ENCODE data around the gene CTDSP2.
"Not testable (repeated sequence)": the region's sequence is repeated elsewhere in the genome, so short reads cannot be mapped to it uniquely, and the experiment has no call there.

The CTDSP2 gene

GRCh38 chr12:57777367-57777766, 69.2 kb downstream of the CTDSP2 start:
- DNase-seq, result no peak

GRCh38 chr12:57776247-57776587, 70.3 kb downstream of the CTDSP2 start:
- no peak for DNase-seq

- DNase-seq, result no peak
Measured at GRCh38 chr12:57775563-57776246, 70.8 kb downstream of the CTDSP2 start.

GRCh38 chr12:57775044-57775443, 71.5 kb downstream of the CTDSP2 start:
- DNase-seq, result no peak

GRCh38 chr12:57774634-57775033, 71.9 kb downstream of the CTDSP2 start:
- not testable (repeated sequence) for DNase-seq

GRCh38 chr12:57772429-57773322, 73.9 kb downstream of the CTDSP2 start, which contains the start of gene EEF1AKMT3:
EEF1AKMT3 (plus strand) TSS chr12:57772614; CDS start chr12:57772725, 111 bp downstream.
- DNase-seq, result peak; percentile 79

- peak; percentile 98 for DNase-seq
Measured at GRCh38 chr12:57771873-57772428, 74.6 kb downstream of the CTDSP2 start, which contains the start of gene METTL1. METTL1 (minus strand) TSS chr12:57772105; CDS start chr12:57772083, 22 bp downstream.

GRCh38 chr12:57771236-57771872, 75.2 kb downstream of the CTDSP2 start:
- DNase-seq, result no peak

GRCh38 chr12:57770734-57771133, 75.8 kb downstream of the CTDSP2 start:
- DNase-seq, result no peak
